Gastroesophageal sphincter (tissue), 3 donors: Measurements from ENCODE around the gene MOGAT2.

Experiments
- CTCF ChIP-seq, 4 experiments: fragments of 200-600 bp in 2 of 4; fragments of 450-650 bp in 2 of 4; sonication (generic) in 1 of 4; IDR thresholded peaks; one replicate each; pipeline ENCODE4 v1.5.1; 2017 to 2019; ENCODE audit warnings: antibody characterized with exemption in 4 of 4, mild to moderate bottlenecking in 2 of 4, moderate library complexity in 2 of 4
- POLR2A ChIP-seq, 2 donors: fragments of 450-650 bp; IDR thresholded peaks; one replicate each; pipeline ENCODE4 v1.6.1; 2017; ENCODE audit warnings: antibody characterized with exemption in 2 of 2, mild to moderate bottlenecking in 2 of 2, moderate library complexity in 1 of 2

- TF ChIP-seq CTCF (IDR thresholded peaks at IDR 0.05), result no peak
- no peak for TF ChIP-seq POLR2A (IDR thresholded peaks at IDR 0.05)
Observed at GRCh38 chr11:75760243-75760642, 42.6 kb downstream of the MOGAT2 start.
